EH (cell line): ENCODE data around the gene TGM3.

Source experiments
- DNase-seq: peaks from one replicate; pipeline ENCODE4 v3.0.0-alpha.2; 2015; ENCODE audit warnings: low read depth

The TGM3 gene

GRCh38 chr20:2338411-2339066, 42.7 kb downstream of the TGM3 start:
- no peak for DNase-seq

DNA sequence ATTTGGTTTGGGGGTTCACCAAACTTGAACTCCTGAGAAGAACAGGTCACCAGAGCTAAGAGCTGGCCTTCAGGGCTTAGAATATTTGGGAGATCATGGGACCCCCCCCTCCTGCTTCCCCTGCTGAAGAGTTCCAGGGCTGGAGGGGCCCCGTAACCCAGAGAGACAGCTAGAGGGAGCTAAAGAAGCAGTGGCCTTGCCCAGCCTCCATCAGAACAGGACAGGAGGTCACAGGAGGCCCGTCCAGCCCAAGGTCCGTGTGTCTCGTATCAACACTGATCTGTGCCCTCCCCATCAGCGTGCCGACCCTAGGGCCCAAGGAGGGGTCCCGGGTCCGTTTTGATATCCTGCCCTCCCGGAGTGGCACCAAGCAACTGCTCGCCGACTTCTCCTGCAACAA, 44.3 kb downstream of the TGM3 start:
- DNase-seq: no peak

GRCh38 chr20:2340823-2341222, 45.0 kb downstream of the TGM3 start:
- DNase-seq: no peak

- DNase-seq: no peak
These were observed 45.5 kb downstream of the TGM3 start for GRCh38 chr20:2341336-2341735.

DNA sequence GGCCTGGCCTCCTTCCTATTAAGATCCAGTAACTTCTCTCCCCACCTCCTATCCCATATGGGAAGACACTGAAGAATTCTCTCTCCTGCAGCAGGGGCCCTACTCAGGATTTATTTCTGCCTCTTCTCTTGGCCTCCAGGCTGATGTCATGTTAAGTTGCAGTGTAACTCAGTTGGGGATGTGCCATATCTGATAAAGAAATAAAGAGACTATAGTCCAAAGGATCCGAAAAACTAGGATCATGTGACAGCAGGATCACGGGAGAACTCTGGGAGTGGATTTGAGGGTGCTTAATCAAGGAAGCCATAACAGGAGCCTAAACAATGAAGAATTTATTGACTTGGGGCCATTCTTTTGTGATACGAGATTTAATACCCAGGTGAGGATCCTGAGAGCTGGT, 46.4 kb downstream of the TGM3 start:
- no peak for DNase-seq

DNA sequence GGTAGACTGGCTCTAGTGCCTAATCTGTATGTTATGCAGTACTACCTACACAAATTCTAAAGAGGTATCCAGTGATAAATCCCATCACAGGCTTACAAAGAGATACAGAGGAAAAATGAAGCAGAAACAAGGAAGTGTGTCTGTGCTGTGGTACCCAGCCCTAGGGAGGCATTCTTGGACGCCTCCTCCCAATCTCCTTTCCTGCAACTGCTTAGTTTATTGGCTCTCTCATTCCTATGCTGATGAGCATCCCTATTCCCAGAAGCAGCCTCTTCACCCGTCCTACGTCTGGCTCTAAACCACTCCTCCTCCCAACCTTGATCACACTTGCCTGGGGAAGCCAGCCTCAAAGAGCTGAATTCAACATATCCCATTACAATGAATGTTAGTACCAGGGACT, 50.4 kb downstream of the TGM3 start:
- DNase-seq: no peak

DNA sequence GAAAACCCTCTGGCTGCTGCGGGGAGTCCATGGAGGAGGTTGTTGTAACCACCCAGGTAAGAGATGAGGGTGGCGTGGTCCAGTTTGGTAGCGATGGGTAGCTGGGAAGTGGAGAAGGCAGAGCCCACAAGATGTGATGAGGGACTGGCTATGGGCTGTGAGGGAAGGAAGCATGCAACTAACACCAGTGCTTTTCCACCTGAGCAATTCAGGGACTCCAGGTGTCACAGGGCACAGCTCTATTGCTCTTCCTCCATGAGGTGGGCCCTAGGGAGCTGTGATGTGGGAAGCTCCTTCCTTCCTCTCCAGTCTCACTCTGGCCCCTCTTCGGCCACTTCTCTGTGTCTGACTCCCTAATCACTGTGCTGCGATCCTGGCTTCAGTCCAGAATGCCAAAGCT, 52.5 kb downstream of the TGM3 start:
- DNase-seq: no peak

DNA sequence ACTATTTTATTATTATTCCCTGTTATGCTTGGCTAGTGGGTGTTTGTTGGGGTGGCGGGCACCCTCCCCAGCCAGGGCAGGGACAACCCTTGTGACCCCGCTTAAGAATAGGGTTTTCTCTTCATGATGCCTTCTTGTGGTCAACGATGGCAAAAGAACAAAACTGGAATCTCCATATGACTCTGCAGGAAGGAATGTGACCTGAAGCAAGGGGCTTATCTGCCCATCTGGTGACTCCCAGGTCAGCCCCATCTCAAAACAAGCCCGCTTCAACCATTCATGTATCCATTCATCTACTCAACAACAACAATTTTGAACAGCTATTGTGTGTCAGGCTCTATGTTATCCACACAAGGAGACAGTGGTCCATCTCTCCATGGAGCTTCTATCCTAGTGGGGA, 54.0 kb downstream of the TGM3 start:
- peak; percentile 54 for DNase-seq

DNA sequence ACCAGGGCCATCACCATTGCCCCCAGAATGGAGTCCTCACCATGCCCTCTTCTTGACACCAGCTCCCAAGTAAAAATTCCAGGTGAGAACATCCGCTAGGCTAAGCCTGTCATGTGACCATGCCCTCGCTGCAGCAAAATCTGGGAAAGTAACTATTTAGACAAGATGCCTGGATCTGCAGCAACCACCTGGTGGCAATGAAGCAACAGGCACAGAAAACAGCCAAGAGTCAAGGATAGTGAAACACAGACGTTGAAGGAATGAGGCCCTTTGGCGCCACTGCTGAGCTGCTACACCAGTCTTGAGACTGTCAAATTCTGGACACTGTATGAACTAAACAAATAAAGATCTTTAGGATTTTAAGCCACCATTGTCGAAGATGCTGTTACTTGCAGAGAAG, 54.8 kb downstream of the TGM3 start:
- no peak for DNase-seq

- DNase-seq: peak; percentile 20
These were observed 57.4 kb downstream of the TGM3 start for GRCh38 chr20:2353231-2353630.

GRCh38 chr20:2357114-2357513, 61.3 kb downstream of the TGM3 start:
- no peak for DNase-seq

- no peak for DNase-seq
These were observed 62.2 kb downstream of the TGM3 start for GRCh38 chr20:2358006-2358405.

DNA sequence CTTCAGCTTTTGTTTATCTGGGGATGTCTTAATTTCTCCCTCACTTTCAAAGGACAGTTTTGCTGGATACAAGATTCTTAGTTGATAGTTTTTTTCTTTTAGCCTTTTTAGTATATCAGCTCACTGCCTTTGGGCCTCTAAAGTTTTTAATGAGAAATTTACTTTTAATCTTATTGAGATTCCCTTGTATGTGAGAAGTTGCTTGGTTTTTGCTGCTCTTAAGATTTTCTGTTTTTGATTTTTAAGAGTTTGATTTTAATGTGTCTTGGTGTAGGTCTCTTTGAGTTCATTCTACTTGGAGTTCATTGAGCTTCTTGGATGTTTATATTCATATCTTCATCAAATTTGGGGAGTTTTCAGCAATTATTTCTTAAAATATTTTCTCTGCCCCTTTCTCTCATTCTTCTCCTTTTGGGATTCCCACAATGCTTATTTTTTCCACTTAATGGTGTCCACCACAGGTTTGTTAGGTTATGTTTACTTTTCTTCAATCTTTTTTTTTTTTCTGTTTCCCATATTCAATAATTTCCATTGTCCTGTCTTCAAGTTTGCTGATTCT, 65.3 kb downstream of the TGM3 start:
- no peak for DNase-seq

- no peak for DNase-seq
These were observed 67.4 kb downstream of the TGM3 start for GRCh38 chr20:2363187-2363586.

GRCh38 chr20:2363587-2363986, 67.8 kb downstream of the TGM3 start:
- DNase-seq: no peak

DNA sequence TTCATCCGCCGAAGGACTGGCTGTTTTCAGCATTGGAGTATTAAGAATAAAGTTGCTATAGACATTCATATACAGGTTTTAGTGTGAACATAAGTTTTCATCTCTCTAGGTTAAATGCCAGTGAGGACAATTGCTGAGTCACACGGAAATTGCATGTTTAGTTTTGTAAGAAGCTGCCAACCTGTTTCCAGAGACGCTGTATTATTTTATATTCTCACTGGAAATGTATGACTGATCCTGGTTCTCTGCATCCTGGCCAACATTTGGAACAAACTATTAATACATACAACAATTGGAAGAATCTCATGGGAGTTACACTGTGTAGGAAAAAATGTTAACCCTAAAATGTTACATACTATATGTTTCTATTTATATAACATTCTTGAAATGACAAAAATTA, 68.2 kb downstream of the TGM3 start:
- DNase-seq: peak; percentile 20

DNA sequence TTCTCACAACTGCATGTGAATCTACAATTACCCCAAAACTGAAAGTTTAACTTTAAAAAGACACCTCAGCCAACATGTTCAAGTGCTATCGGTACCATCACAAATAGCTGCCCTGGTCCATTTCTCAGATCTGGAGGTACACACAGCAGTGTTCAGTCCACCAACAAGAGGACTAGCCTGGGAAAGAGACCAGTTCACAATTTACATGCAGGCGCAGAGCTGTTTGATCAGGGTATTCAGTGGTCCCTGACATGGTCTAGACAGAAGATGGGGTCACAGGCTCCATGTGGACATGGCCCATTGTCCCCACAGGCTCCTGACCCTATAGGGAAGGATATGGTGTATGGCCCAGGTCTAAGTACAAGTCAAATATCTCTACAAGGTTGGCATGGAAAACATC, 69.3 kb downstream of the TGM3 start:
- no peak for DNase-seq

DNA sequence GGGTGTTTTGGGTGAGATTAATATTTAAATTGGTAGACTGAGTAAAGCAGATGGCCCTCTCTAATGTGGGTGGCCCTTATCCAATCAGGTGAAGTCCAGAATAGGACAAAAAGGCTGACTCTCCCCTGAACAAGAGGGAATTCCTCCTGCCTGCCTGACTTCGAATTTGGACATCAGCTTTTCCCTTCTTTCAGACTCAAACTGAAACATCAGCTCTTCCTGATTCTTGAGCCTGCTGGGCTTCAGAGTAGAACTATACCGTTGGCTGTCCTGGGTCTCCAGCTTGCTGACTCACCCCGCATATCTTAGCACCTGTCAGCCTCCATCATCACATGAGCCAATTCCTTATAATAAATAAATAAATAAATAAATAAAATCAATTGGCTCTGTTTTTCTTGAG, 69.9 kb downstream of the TGM3 start:
- no peak for DNase-seq

DNA sequence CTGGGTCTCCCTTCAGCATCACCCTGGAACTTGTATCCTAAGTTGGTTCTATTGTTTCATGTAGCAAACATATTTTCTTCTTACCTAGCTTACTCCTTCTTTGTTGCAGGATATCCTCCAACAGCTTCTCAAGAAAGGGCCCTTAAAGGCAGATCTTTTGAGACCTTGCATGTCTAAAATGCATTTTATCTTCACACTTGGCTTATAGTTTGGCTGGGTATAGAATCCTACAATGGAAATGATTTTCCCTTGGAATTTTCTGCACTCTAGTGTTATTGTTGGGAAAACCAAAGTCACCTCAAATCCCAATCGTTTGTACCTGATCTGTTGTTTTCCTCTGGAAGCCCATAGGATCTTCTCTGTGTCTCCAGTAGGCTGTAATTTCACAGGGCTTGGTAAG, 72.8 kb downstream of the TGM3 start:
- DNase-seq: no peak

DNA sequence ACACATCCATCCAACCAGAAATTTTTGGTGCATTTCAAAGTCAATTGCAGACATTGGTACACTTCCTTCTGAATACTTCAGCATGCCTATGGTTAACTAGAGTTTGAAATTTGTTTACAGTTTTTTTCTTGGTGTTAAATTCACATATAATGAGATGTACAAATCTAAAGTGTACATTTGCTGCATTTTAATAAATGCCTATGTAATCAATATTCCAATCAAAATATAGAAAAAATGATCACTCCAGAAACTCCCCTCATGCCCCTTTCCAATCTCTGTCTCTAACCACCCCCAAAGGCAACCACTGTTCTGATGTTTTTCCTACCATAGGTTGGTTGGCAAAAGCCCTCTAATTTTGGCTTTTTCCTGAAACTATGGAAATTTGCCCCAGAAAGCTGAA, 77.3 kb downstream of the TGM3 start:
- DNase-seq: no peak

DNA sequence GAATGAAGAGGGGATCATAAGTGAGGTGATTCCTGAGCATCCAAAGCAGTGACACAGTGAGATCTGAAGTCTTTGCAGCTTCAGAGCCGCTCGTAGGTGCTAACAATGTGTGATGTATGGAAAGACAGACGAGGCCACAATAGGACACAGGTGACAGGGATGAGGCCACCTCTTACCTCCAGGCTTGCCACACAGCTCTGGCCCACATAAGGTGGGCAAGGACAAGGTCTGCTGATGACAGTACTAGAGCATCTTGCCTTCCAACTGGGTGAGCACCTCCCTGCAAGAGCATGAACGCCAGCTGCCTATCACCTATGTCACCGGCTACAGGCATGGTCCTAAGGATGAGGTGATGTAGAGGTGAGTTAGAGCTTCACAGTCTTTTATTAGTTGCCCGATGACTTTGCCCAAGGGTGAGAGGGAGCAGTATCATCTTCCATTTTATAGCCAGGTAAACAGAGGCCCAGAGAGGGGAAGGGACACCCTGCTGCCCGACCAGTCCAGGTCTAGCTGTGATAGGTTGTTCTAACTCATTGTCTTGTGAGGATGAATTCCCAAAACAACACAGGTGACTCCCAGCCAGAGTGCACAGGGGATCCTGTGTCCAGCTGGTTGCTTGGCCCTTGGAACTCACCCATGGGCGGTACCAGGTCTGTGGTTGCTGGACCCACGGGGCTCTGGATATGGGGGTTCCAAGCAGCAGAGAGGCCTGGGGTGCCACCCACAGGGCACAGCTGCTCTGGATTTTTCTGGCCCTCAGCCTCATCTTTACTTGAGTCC, 78.7 kb downstream of the TGM3 start:
- no peak for DNase-seq

- DNase-seq: no peak
These were observed 83.1 kb downstream of the TGM3 start for GRCh38 chr20:2378893-2379292.

DNA sequence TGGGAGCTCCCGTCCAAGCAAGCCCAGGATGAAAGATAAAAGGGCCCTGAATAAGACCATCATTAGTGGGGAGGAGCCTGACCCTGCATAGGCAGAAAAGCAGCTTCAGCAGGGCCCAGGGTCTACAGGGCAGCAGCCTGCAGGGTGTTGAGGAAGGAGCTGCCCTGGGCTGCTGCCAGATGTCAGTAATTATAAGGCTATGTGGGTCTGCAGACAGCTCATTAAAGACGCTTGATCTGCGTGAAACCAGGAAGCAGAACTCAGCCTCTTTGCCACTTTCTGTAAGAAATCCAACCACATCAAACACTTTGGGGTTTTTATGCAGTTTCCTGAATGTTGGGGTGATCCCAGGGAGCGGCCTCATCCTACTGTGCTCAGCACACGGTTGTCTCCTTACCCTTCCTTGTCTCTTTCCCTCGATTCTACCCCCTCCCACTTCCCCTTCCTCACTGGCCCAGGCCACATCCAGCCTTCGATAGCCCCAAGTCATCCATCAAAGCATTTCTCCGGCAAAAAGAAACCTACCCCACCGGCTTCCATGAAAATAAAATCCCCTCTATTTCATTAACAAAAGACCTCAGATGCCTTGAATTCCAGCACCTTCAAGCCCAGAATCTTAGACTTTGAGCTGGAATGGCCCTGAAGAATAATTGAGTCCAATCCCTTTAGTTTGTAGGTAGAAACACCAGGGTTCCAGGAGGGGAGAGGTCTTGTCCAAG, 83.9 kb downstream of the TGM3 start:
- DNase-seq: no peak
